ENCODE measurements around the gene RASIP1.

The RASIP1 gene

GRCh38 chr19:48726556-48726955 lies 13.9 kb downstream of the RASIP1 start:
- DNase-seq (ENCODE audit: low read depth): peak; percentile 37
- no peak overlapping the region for H3K4me3 ChIP-seq (ENCODE audit: low read depth, low read length)
- no peak for TF ChIP-seq CTCF (IDR thresholded peaks at IDR 0.05; ENCODE audit: insufficient read depth, low read depth, low read length, missing control alignments)

GRCh38 chr19:48724796-48725753 lies 15.3 kb downstream of the RASIP1 start:
- H3K4me3 ChIP-seq (ENCODE audit: low read depth, low read length): no peak overlapping the region
- no peak for TF ChIP-seq CTCF (IDR thresholded peaks at IDR 0.05; ENCODE audit: insufficient read depth, low read depth, low read length, missing control alignments)
- DNase-seq (ENCODE audit: low read depth): peak; percentile 63

GRCh38 chr19:48722196-48722708 lies 18.2 kb downstream of the RASIP1 start:
- no peak for DNase-seq (ENCODE audit: low read depth)
- H3K4me3 ChIP-seq (ENCODE audit: low read depth, low read length): no peak overlapping the region
- no peak for TF ChIP-seq CTCF (IDR thresholded peaks at IDR 0.05; ENCODE audit: insufficient read depth, low read depth, low read length, missing control alignments)

- H3K4me3 ChIP-seq (ENCODE audit: low read depth, low read length): peak overlapping the region; percentile 57
- peak; percentile 98 for DNase-seq (ENCODE audit: low read depth)
- no peak for TF ChIP-seq CTCF (IDR thresholded peaks at IDR 0.05; ENCODE audit: insufficient read depth, low read depth, low read length, missing control alignments)
Observed at GRCh38 chr19:48720613-48721296, 19.7 kb downstream of the RASIP1 start.

GRCh38 chr19:48720251-48720612 lies 20.2 kb downstream of the RASIP1 start:
- H3K4me3 ChIP-seq (ENCODE audit: low read depth, low read length): peak overlapping the region; percentile 57
- TF ChIP-seq CTCF (IDR thresholded peaks at IDR 0.05; ENCODE audit: insufficient read depth, low read depth, low read length, missing control alignments): no peak
- no peak for DNase-seq (ENCODE audit: low read depth)

GRCh38 chr19:48719263-48720171 lies 20.9 kb downstream of the RASIP1 start, which contains the start of gene MAMSTR:
MAMSTR (minus strand) TSS chr19:48719725; CDS start chr19:48719031, 694 bp downstream.
- peak within 1 kb of the TSS; percentile 57 for H3K4me3 ChIP-seq (ENCODE audit: low read depth, low read length)
- TF ChIP-seq CTCF (IDR thresholded peaks at IDR 0.05; ENCODE audit: insufficient read depth, low read depth, low read length, missing control alignments): no peak
- no peak for DNase-seq (ENCODE audit: low read depth)

All from GM12865 (cell line).